Astrocyte (in vitro differentiated cells and primary cell): ENCODE measurements around the gene BMPR2. TPM values are rescaled to one million over a fixed set of nuclear protein-coding genes. Genes with fewer than 3 reads are reported as not detected.
"Not testable (repeated sequence)": the region's sequence is repeated elsewhere in the genome, so short reads cannot be mapped to it uniquely, and the experiment has no call there.

ENCODE experiments used
- DNase-seq: peaks from one replicate; pipeline ENCODE4 v3.0.0-alpha.2; 2010; ENCODE audit warnings: low read depth
- FAIRE-seq: peaks from 2 replicates; lab custom pipeline; 2011; peaks lifted over from hg19 to GRCh38; lab: Jason Lieb, UNC
- H2AFZ ChIP-seq: 2 replicates; pipeline ENCODE4 v1.6.0; 2012; ENCODE audit warnings: low read depth, low read length, inconsistent platforms
- H3K27ac ChIP-seq: 2 replicates; pipeline ENCODE4 v1.5.1; 2011; ENCODE audit warnings: low read depth, low read length, inconsistent platforms
- H3K27me3 ChIP-seq: 2 replicates; pipeline ENCODE4 v1.6.0; 2011; ENCODE audit warnings: low read length, inconsistent platforms; ENCODE audit not compliant: insufficient read depth
- H3K36me3 ChIP-seq: 2 replicates; pipeline ENCODE4 v1.5.1; 2011; ENCODE audit warnings: low read length, inconsistent platforms; ENCODE audit not compliant: insufficient read depth
- H3K4me1 ChIP-seq: 2 replicates; pipeline ENCODE4 v1.5.1; 2011; ENCODE audit warnings: low read length, inconsistent platforms; ENCODE audit not compliant: insufficient read depth
- H3K4me2 ChIP-seq: 2 replicates; pipeline ENCODE4 v1.6.0; 2012; ENCODE audit warnings: low read length, inconsistent platforms
- H3K4me3 ChIP-seq: 2 replicates; pipeline ENCODE4 v1.5.1; 2011; ENCODE audit warnings: low read depth, mild to moderate bottlenecking, low read length, inconsistent platforms; ENCODE audit not compliant: insufficient read depth
- H3K79me2 ChIP-seq: 2 replicates; pipeline ENCODE4 v1.6.0; 2012; ENCODE audit warnings: mild to moderate bottlenecking, low read length, inconsistent platforms; ENCODE audit not compliant: insufficient read depth
- H3K9ac ChIP-seq: 2 replicates; pipeline ENCODE4 v1.6.0; 2012; ENCODE audit warnings: mild to moderate bottlenecking, low read length, inconsistent platforms
- H3K9me3 ChIP-seq: 2 replicates; pipeline ENCODE4 v1.5.1; 2012; ENCODE audit warnings: low read depth, mild to moderate bottlenecking, low read length, inconsistent platforms; ENCODE audit not compliant: insufficient read depth
- H4K20me1 ChIP-seq: 2 replicates; pipeline ENCODE4 v1.6.0; 2012; ENCODE audit warnings: low read length, inconsistent platforms; ENCODE audit not compliant: insufficient read depth
- H3K27ac Mint-ChIP-seq: one replicate; pipeline ENCODE4 v1.8.0; 2021; ENCODE audit warnings: mild to moderate bottlenecking, mixed read lengths; ENCODE audit not compliant: unreplicated experiment
- H3K27me3 Mint-ChIP-seq: one replicate; pipeline ENCODE4 v1.8.0; 2021; ENCODE audit warnings: low read depth, mixed read lengths; ENCODE audit not compliant: unreplicated experiment
- H3K36me3 Mint-ChIP-seq: one replicate; pipeline ENCODE4 v1.8.0; 2021; ENCODE audit warnings: low read depth, mixed read lengths; ENCODE audit not compliant: unreplicated experiment
- H3K4me1 Mint-ChIP-seq: one replicate; pipeline ENCODE4 v1.8.0; 2021; ENCODE audit warnings: low read depth, mixed read lengths; ENCODE audit not compliant: unreplicated experiment
- H3K4me3 Mint-ChIP-seq: one replicate; pipeline ENCODE4 v1.8.0; 2021; ENCODE audit warnings: mild to moderate bottlenecking, moderate library complexity, mixed read lengths; ENCODE audit not compliant: unreplicated experiment
- H3K9me3 Mint-ChIP-seq: one replicate; pipeline ENCODE4 v1.8.0; 2021; ENCODE audit warnings: mild to moderate bottlenecking, mixed read lengths; ENCODE audit not compliant: unreplicated experiment
- EZH2 ChIP-seq: IDR thresholded peaks from 2 replicates; pipeline ENCODE4 v1.6.1; 2012; ENCODE audit warnings: mild to moderate bottlenecking, low read length, inconsistent platforms; ENCODE audit not compliant: insufficient read depth
- total RNA-seq: library from RNA; stranded (reverse); gene quantifications from 2 replicates; pipeline ENCODE4 v1.2.1, GENCODE V29; 2021
- TF ChIP-seq, protein P1 (sequence below): IDR thresholded peaks from 2 replicates; pipeline ENCODE4 v1.5.1; 2011; ENCODE audit warnings: low read depth, mild to moderate bottlenecking, inconsistent platforms, low read length, moderate library complexity; ENCODE audit not compliant: insufficient read depth

BMPR2 gene
- total RNA-seq, 1 donor from 2014 or later: 93.1 TPM

DNA sequence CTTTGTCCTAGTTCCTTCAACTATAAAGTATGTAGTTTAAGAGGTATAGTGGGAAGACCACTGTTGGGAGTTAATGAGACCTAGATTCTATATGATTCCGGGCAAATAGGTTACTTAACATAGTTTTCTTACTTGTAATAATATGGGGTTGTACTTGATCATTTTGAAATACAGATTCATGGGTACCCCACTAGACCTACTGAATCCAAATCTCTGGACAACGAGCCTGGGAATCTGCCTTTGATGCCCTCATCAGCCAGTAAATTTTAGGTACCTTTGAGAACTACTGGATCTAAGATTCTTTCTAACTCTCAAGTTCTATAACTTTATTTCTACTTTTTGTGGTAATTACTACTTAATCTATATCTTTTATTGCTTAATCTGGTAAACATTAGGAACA, 6.6 kb downstream of the BMPR2 start:
- H3K9me3 ChIP-seq: no peaks in the 10 kb centered on the region
- DNase-seq: no peak
- Mint-ChIP-seq H3K4me3 (no peak overlapping the region), H3K27me3 (no peaks in the 10 kb centered on the region), H3K27ac (no peak overlapping the region), H3K9me3 (no peaks in the 10 kb centered on the region), H3K4me1 (peaks cover 20% of the 10 kb centered on the region), H3K36me3 (peaks cover 2% of the 10 kb centered on the region)
- H3K9ac ChIP-seq: no peak overlapping the region
- peaks cover 96% of the 10 kb centered on the region for H4K20me1 ChIP-seq
- no peak overlapping the region for H3K4me3 ChIP-seq
- H2AFZ ChIP-seq: no peak overlapping the region
- H3K27me3 ChIP-seq: no peaks in the 10 kb centered on the region
- no peak for TF ChIP-seq EZH2
- TF ChIP-seq, protein P1, sequence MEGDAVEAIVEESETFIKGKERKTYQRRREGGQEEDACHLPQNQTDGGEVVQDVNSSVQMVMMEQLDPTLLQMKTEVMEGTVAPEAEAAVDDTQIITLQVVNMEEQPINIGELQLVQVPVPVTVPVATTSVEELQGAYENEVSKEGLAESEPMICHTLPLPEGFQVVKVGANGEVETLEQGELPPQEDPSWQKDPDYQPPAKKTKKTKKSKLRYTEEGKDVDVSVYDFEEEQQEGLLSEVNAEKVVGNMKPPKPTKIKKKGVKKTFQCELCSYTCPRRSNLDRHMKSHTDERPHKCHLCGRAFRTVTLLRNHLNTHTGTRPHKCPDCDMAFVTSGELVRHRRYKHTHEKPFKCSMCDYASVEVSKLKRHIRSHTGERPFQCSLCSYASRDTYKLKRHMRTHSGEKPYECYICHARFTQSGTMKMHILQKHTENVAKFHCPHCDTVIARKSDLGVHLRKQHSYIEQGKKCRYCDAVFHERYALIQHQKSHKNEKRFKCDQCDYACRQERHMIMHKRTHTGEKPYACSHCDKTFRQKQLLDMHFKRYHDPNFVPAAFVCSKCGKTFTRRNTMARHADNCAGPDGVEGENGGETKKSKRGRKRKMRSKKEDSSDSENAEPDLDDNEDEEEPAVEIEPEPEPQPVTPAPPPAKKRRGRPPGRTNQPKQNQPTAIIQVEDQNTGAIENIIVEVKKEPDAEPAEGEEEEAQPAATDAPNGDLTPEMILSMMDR: no peak
- H3K4me2 ChIP-seq: no peak overlapping the region
- peaks cover 4% of the 10 kb centered on the region for H3K4me1 ChIP-seq
- no peaks in the 10 kb centered on the region for H3K36me3 ChIP-seq
- no peak overlapping the region for H3K27ac ChIP-seq
- peaks cover 98% of the 10 kb centered on the region for H3K79me2 ChIP-seq
- FAIRE-seq: no peak

DNA sequence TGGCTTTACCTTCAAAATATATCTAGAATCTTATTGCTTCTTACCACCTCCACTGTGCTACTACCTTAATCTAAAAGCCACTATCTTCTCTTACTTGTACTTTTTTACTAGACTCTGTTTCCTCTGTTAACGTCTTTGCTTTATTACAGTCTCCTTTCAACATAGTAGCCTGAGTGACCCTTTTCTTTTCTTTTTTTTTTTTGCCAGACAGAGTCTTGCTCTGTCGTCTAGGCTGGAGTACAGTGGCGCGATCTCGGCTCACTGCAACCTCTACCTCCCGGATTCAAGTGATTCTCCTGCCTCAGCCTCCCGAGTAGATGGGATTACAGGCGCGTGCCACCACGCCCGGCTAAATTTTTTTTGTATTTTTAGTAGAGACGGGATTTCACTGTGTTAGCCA, 10.4 kb downstream of the BMPR2 start:
- not testable (repeated sequence) for H3K27me3 ChIP-seq, H3K4me2 ChIP-seq, H3K4me3 ChIP-seq, H3K9ac ChIP-seq, H2AFZ ChIP-seq, H3K4me1 ChIP-seq, DNase-seq, H3K36me3 ChIP-seq, FAIRE-seq, H3K27ac Mint-ChIP-seq, H3K9me3 Mint-ChIP-seq, H3K9me3 ChIP-seq, H3K27me3 Mint-ChIP-seq, H3K36me3 Mint-ChIP-seq, H3K27ac ChIP-seq, H3K4me3 Mint-ChIP-seq
- H3K4me1 Mint-ChIP-seq: peaks cover 17% of the 10 kb centered on the region
- H3K79me2 ChIP-seq: peaks cover 98% of the 10 kb centered on the region
- peaks cover 92% of the 10 kb centered on the region for H4K20me1 ChIP-seq

DNA sequence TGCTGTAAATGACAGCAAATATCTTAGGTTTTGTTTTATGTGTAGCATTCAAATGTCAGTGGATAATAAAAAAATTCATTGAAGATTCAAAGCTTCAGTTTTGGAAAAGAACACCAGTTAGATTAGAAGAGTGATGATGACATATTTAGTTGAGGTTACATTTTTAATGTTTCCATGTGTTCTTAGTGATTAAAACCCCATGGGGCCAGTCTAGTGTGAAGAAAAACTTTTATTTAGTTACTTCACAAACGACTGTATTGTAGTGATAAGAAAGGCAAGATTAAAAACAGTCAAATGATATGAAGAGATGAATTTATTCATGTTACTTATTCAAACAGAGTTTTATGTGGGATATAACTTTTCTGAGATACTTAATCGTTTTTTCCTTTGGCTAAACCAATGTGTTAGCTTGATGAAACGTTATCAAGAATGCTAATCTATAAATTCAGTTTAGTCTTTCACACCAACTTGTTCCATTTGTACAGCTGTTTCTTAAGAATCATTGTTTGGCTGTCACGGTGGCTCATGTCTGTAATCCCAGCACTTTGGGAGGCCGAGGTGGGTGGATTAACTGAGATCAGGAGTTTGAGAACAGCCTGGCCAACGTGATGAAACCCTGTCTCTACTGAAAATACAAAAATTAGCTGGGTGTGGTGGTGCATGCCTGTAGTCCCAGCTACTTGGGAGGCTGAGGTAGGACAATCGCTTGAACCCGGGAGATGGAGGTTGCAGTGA, 11.6 kb downstream of the BMPR2 start:
- Histone ChIP-seq H2AFZ (no peak overlapping the region), H3K4me2 (no peak overlapping the region), H3K4me1 (peaks cover 4% of the 10 kb centered on the region), H3K9me3 (no peaks in the 10 kb centered on the region), H3K4me3 (no peak overlapping the region), H3K9ac (no peak overlapping the region), H3K27ac (no peak overlapping the region), H3K27me3 (no peaks in the 10 kb centered on the region), H3K79me2 (peaks cover 98% of the 10 kb centered on the region), H4K20me1 (peaks cover 91% of the 10 kb centered on the region), H3K36me3 (no peaks in the 10 kb centered on the region)
- Mint-ChIP-seq H3K27ac (no peak overlapping the region), H3K4me1 (peaks cover 12% of the 10 kb centered on the region), H3K9me3 (no peaks in the 10 kb centered on the region), H3K27me3 (no peaks in the 10 kb centered on the region), H3K4me3 (no peak overlapping the region), H3K36me3 (no peaks in the 10 kb centered on the region)
- TF ChIP-seq, protein P1: no peak
- no peak for TF ChIP-seq EZH2
- FAIRE-seq (no peak), DNase-seq (no peak)
